WI38 (cell line): ENCODE data around the gene MGMT.

Experiments used
- H3K4me3 ChIP-seq: 2 replicates; pipeline ENCODE4 v1.5.1; 2011; ENCODE audit warnings: low read depth, mild to moderate bottlenecking, control low read depth, low read length
- CTCF ChIP-seq: IDR thresholded peaks from 2 replicates; pipeline ENCODE4 v1.5.1; 2012; ENCODE audit warnings: low read depth, mild to moderate bottlenecking, control low read depth, low read length

MGMT gene

GRCh38 chr10:129764011-129764900 lies 297.2 kb downstream of the MGMT start:
- no peak overlapping the region for H3K4me3 ChIP-seq
- TF ChIP-seq CTCF, result no peak

GRCh38 chr10:129764901-129765663 lies 298.0 kb downstream of the MGMT start:
- TF ChIP-seq CTCF, result no peak
- H3K4me3 ChIP-seq, result no peak overlapping the region

- TF ChIP-seq CTCF, result no peak
- H3K4me3 ChIP-seq, result no peak overlapping the region
Measured at GRCh38 chr10:129765664-129766550, 298.9 kb downstream of the MGMT start.

- no peak for TF ChIP-seq CTCF
Measured at GRCh38 chr10:129766611-129767550, 299.8 kb downstream of the MGMT start.

GRCh38 chr10:129767751-129768150 lies 300.7 kb downstream of the MGMT start:
- no peak overlapping the region for H3K4me3 ChIP-seq
- TF ChIP-seq CTCF, result no peak

More at GRCh38 chr10:129766611-129767550, 299.8 kb downstream of the MGMT start:
- no peak overlapping the region for H3K4me3 ChIP-seq
